ENCODE results near the gene EPS8L3. TPM values are rescaled to one million over a fixed set of nuclear protein-coding genes. Genes with fewer than 3 reads are reported as not detected.

EPS8L3 gene
- total and polyA plus RNA-seq, 9 of the 15 experiments (the other 6 are each of a cell fraction or from before 2014, with no cell fraction given), result 0.09 to 0.42 (median 0.14) TPM; not detected in 5

DNA sequence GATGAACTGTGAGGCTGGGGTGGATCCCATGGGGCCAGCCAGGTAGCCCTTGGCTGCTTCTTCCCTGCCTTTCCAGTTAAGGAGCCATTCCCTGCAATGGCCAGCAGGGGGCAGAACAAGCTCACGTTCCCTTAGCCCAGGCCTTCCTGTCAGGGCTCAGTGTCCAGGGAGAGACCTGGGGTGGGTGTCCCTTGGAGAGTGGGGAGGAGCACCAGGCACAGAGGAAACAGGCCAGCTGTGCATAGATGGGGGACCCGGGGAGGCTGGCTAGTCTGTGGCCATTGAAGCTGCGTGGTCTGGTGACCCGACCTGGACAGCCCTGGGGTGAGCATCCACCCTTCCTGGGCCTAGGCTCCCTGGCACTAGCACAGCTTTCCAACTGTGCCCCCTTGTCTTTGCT, 13.2 kb upstream of the EPS8L3 start (continued):
- TF ChIP-seq, protein P1, sequence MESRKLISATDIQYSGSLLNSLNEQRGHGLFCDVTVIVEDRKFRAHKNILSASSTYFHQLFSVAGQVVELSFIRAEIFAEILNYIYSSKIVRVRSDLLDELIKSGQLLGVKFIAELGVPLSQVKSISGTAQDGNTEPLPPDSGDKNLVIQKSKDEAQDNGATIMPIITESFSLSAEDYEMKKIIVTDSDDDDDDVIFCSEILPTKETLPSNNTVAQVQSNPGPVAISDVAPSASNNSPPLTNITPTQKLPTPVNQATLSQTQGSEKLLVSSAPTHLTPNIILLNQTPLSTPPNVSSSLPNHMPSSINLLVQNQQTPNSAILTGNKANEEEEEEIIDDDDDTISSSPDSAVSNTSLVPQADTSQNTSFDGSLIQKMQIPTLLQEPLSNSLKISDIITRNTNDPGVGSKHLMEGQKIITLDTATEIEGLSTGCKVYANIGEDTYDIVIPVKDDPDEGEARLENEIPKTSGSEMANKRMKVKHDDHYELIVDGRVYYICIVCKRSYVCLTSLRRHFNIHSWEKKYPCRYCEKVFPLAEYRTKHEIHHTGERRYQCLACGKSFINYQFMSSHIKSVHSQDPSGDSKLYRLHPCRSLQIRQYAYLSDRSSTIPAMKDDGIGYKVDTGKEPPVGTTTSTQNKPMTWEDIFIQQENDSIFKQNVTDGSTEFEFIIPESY (CRISPR knock-in tag; IDR thresholded peaks at IDR 0.05), result peak; percentile 16; the same call in 1 of the 2 replicates
- TF ChIP-seq PRMT5 (CRISPR knock-in tag; IDR thresholded peaks at IDR 0.05), result no peak
- no peak for TF ChIP-seq GTF3C2 (IDR thresholded peaks at IDR 0.05; ENCODE audit: borderline replicate concordance, extremely low read depth, insufficient read length)
- TF ChIP-seq MITF (IDR thresholded peaks at IDR 0.05), result no peak
- no peak for TF ChIP-seq POLR2AphosphoS2 (IDR thresholded peaks at IDR 0.05; ENCODE audit: low read length)
- TF ChIP-seq CUX1 (CRISPR knock-in tag; IDR thresholded peaks at IDR 0.05), result no peak
- TF ChIP-seq, protein P2, sequence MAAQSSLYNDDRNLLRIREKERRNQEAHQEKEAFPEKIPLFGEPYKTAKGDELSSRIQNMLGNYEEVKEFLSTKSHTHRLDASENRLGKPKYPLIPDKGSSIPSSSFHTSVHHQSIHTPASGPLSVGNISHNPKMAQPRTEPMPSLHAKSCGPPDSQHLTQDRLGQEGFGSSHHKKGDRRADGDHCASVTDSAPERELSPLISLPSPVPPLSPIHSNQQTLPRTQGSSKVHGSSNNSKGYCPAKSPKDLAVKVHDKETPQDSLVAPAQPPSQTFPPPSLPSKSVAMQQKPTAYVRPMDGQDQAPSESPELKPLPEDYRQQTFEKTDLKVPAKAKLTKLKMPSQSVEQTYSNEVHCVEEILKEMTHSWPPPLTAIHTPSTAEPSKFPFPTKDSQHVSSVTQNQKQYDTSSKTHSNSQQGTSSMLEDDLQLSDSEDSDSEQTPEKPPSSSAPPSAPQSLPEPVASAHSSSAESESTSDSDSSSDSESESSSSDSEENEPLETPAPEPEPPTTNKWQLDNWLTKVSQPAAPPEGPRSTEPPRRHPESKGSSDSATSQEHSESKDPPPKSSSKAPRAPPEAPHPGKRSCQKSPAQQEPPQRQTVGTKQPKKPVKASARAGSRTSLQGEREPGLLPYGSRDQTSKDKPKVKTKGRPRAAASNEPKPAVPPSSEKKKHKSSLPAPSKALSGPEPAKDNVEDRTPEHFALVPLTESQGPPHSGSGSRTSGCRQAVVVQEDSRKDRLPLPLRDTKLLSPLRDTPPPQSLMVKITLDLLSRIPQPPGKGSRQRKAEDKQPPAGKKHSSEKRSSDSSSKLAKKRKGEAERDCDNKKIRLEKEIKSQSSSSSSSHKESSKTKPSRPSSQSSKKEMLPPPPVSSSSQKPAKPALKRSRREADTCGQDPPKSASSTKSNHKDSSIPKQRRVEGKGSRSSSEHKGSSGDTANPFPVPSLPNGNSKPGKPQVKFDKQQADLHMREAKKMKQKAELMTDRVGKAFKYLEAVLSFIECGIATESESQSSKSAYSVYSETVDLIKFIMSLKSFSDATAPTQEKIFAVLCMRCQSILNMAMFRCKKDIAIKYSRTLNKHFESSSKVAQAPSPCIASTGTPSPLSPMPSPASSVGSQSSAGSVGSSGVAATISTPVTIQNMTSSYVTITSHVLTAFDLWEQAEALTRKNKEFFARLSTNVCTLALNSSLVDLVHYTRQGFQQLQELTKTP (IDR thresholded peaks at IDR 0.05; ENCODE audit: low read depth in 1 of 2, partially characterized antibody in 2 of 2), result no peak
- TF ChIP-seq TFAM (CRISPR knock-in tag; conservative IDR thresholded peaks at IDR 0.05), result no peak
- TF ChIP-seq ZFX (CRISPR knock-in tag; IDR thresholded peaks at IDR 0.05), result peak; percentile 30; the same call in 1 of the 2 replicates
- 0 out of 2 replicates have a peak, but pooled peaks have one; percentile 63 for TF ChIP-seq XRCC5 (IDR thresholded peaks at IDR 0.05; ENCODE audit: low read depth, low read length)
- TF ChIP-seq ATF7 (IDR thresholded peaks at IDR 0.05), result peak; percentile 45; the same call in 1 of the 2 replicates
- no peak for TF ChIP-seq XRCC3 (IDR thresholded peaks at IDR 0.05)
